Mesenchymal stem cell (in vitro differentiated cells and primary cell): ENCODE data around the gene CCDC149.

Experiments used
- DNase-seq: peaks from one replicate; pipeline ENCODE4 v3.0.0-alpha.2; 2013
- H2AFZ ChIP-seq: one replicate; pipeline ENCODE4 v1.6.1; 2013; ENCODE audit warnings: low read depth, mild to moderate bottlenecking, control low read depth, inconsistent platforms, low read length, moderate library complexity
- H2AK5ac ChIP-seq: 2 replicates; pipeline ENCODE4 v1.6.1; 2013; ENCODE audit warnings: low read length, moderate library complexity, mild to moderate bottlenecking, inconsistent platforms; ENCODE audit not compliant: severe bottlenecking
- H2BK120ac ChIP-seq: one replicate; pipeline ENCODE4 v1.6.1; 2013; ENCODE audit warnings: low read depth, mild to moderate bottlenecking, inconsistent platforms, low read length, moderate library complexity
- H2BK12ac ChIP-seq, 2 experiments: one replicate each; pipeline ENCODE4 v1.6.1; 2013; ENCODE audit warnings: inconsistent platforms in 2 of 2, low read length in 2 of 2, mild to moderate bottlenecking in 2 of 2, moderate library complexity in 2 of 2, control low read depth in 1 of 2
- H2BK15ac ChIP-seq: one replicate; pipeline ENCODE4 v1.6.1; 2013; ENCODE audit warnings: mild to moderate bottlenecking, low read depth, inconsistent platforms; ENCODE audit not compliant: poor library complexity, severe bottlenecking
- H2BK5ac ChIP-seq: 2 replicates; pipeline ENCODE4 v1.6.1; 2013; ENCODE audit warnings: low read depth, mild to moderate bottlenecking, low read length, control low read depth, inconsistent platforms; ENCODE audit not compliant: poor library complexity, severe bottlenecking
- H3K14ac ChIP-seq, 2 experiments: one replicate each; pipeline ENCODE4 v1.6.1; 2013; ENCODE audit warnings: inconsistent platforms in 2 of 2, low read length in 2 of 2, control low read depth in 1 of 2, mild to moderate bottlenecking in 1 of 2, moderate library complexity in 1 of 2
- H3K18ac ChIP-seq, 2 experiments: one replicate each; pipeline ENCODE4 v1.6.1; 2013; ENCODE audit warnings: inconsistent platforms in 2 of 2, low read length in 2 of 2, control low read depth in 1 of 2, low read depth in 1 of 2, mild to moderate bottlenecking in 1 of 2
- H3K23ac ChIP-seq, 2 experiments: one replicate each; pipeline ENCODE4 v1.6.1; 2013; ENCODE audit warnings: inconsistent platforms in 2 of 2, low read length in 2 of 2, mild to moderate bottlenecking in 2 of 2, moderate library complexity in 2 of 2, control low read depth in 1 of 2
- H3K27ac ChIP-seq: 2 replicates; pipeline ENCODE4 v1.5.1; 2013; ENCODE audit warnings: mild to moderate bottlenecking, moderate library complexity, low read length, control low read depth, inconsistent platforms; ENCODE audit not compliant: poor library complexity, severe bottlenecking
- H3K27me3 ChIP-seq, 2 experiments: 2 replicates each; pipeline versions ENCODE4 v1.6.1 to v1.7.0; 2013; ENCODE audit warnings: low read length in 2 of 2, mild to moderate bottlenecking in 2 of 2, moderate library complexity in 2 of 2, control low read depth in 1 of 2, inconsistent platforms in 1 of 2; ENCODE audit not compliant: control insufficient read depth in 1 of 2, insufficient read depth in 1 of 2
- H3K36me3 ChIP-seq, 2 experiments: 2 replicates each; pipeline versions ENCODE4 v1.6.1 to v1.7.0; 2013; ENCODE audit warnings: low read length in 2 of 2, control low read depth in 1 of 2, inconsistent platforms in 1 of 2, low read depth in 1 of 2, mild to moderate bottlenecking in 1 of 2; ENCODE audit not compliant: insufficient read depth in 2 of 2, control insufficient read depth in 1 of 2
- H3K4ac ChIP-seq, 2 experiments: one replicate each; pipeline ENCODE4 v1.6.1; 2013; ENCODE audit warnings: inconsistent platforms in 2 of 2, low read length in 2 of 2, mild to moderate bottlenecking in 2 of 2, moderate library complexity in 2 of 2, control low read depth in 1 of 2, low read depth in 1 of 2
- H3K4me1 ChIP-seq: 2 replicates; pipeline ENCODE4 v1.6.1; 2013; ENCODE audit warnings: low read depth, low read length, control low read depth; ENCODE audit not compliant: control insufficient read depth, insufficient read depth
- H3K4me2 ChIP-seq: 2 replicates; pipeline ENCODE4 v1.6.1; 2013; ENCODE audit warnings: low read length, mild to moderate bottlenecking, inconsistent platforms; ENCODE audit not compliant: poor library complexity, severe bottlenecking
- H3K4me3 ChIP-seq, 2 experiments: 2 replicates each; pipeline versions ENCODE4 v1.5.1 to v1.7.0; 2013; ENCODE audit warnings: low read length in 2 of 2, mild to moderate bottlenecking in 2 of 2, control low read depth in 1 of 2, low read depth in 1 of 2; ENCODE audit not compliant: insufficient read depth in 1 of 2
- H3K79me1 ChIP-seq: replicated peaks from 2 replicates; pipeline ENCODE4 v1.6.1; 2013; ENCODE audit warnings: mild to moderate bottlenecking, control low read depth, low read length, inconsistent platforms; ENCODE audit not compliant: poor library complexity, severe bottlenecking
- H3K9ac ChIP-seq: 2 replicates; pipeline ENCODE4 v1.7.0; 2013; ENCODE audit warnings: mild to moderate bottlenecking, low read length, moderate library complexity
- H3K9me3 ChIP-seq: 2 replicates; pipeline ENCODE4 v1.7.0; 2013; ENCODE audit warnings: mild to moderate bottlenecking, low read length; ENCODE audit not compliant: control insufficient read depth
- H4K8ac ChIP-seq: one replicate; pipeline ENCODE4 v1.6.1; 2013; ENCODE audit warnings: inconsistent platforms, mild to moderate bottlenecking, low read length, moderate library complexity
- H4K91ac ChIP-seq: one replicate; pipeline ENCODE4 v1.6.1; 2013; ENCODE audit warnings: mild to moderate bottlenecking, low read length, inconsistent platforms
- WGBS: methylation state at CpG from one replicate; pipeline ENCODE4 v1.1.7; 2013; ENCODE audit warnings: mixed read lengths; 5-methylcytosine and 5-hydroxymethylcytosine counted together

The CCDC149 gene

GRCh38 chr4:24845132-24845531 lies 67.7 kb downstream of the CCDC149 start:
- peaks cover 5% of the 10 kb centered on the region for H3K9me3 ChIP-seq
- H4K91ac ChIP-seq = no peak overlapping the region
- no peak overlapping the region for H3K4ac ChIP-seq
- H2BK5ac ChIP-seq = no peak overlapping the region
- no peak overlapping the region for H3K23ac ChIP-seq
- no peak overlapping the region for H2BK15ac ChIP-seq
- peaks cover 6% of the 10 kb centered on the region for H3K4me1 ChIP-seq
- H3K4me3 ChIP-seq = no peak overlapping the region
- H3K4me2 ChIP-seq = no peak overlapping the region
- no peak overlapping the region for H3K27ac ChIP-seq
- WGBS = 97% methylated on average over 8 of the region's 8 CpGs
- no peak overlapping the region for H3K18ac ChIP-seq
- no peak overlapping the region for H2AK5ac ChIP-seq
- no peak overlapping the region for H2BK120ac ChIP-seq
- no peak overlapping the region for H4K8ac ChIP-seq
- H3K9ac ChIP-seq = no peak overlapping the region
- no peak for DNase-seq
- H3K79me1 ChIP-seq = peaks cover 3% of the 10 kb centered on the region
- H2AFZ ChIP-seq = no peak overlapping the region
- peaks cover 3 to 26% of the 10 kb centered on the region in 2 experiments for H3K36me3 ChIP-seq
- H3K27me3 ChIP-seq = no peaks in the 10 kb centered on the region
- no peak overlapping the region for H2BK12ac ChIP-seq
- H3K14ac ChIP-seq = no peak overlapping the region

DNA sequence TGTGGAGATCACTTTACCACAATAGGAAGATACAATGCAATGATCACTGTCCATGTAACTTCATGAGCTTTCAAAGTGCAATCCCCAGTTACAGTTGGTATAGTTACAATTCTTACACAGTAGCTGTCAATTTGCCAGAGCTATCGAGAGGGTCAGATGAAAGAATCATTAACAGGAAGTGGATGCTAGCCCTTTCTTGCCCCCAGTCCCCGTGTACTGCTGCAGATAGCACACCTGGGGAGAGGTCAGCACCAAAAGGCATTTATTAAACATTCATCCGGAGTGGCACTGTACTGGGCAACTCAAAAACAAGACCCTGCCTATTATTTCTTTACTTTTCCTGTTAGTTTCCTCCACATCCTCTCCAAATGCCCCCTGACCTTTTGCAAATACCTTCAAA lies 69.7 kb downstream of the CCDC149 start:
- H3K4me3 ChIP-seq = no peak overlapping the region
- no peak overlapping the region for H3K23ac ChIP-seq
- H3K14ac ChIP-seq = no peak overlapping the region
- H3K4me1 ChIP-seq = peaks cover 5% of the 10 kb centered on the region
- no peak overlapping the region for H2BK15ac ChIP-seq
- 84% methylated on average over 3 of the region's 3 CpGs for WGBS
- H3K4me2 ChIP-seq = no peak overlapping the region
- no peak overlapping the region for H3K9ac ChIP-seq
- H2BK120ac ChIP-seq = no peak overlapping the region
- H4K91ac ChIP-seq = no peak overlapping the region
- peaks cover 3 to 27% of the 10 kb centered on the region in 2 experiments for H3K36me3 ChIP-seq
- H3K79me1 ChIP-seq = peaks cover 3% of the 10 kb centered on the region
- no peaks in the 10 kb centered on the region for H3K27me3 ChIP-seq
- no peak overlapping the region for H3K18ac ChIP-seq
- H2AK5ac ChIP-seq = no peak overlapping the region
- H2BK5ac ChIP-seq = no peak overlapping the region
- H2AFZ ChIP-seq = no peak overlapping the region
- H3K4ac ChIP-seq = no peak overlapping the region
- no peak overlapping the region for H2BK12ac ChIP-seq
- DNase-seq = no peak
- no peak overlapping the region for H3K27ac ChIP-seq
- peaks cover 5% of the 10 kb centered on the region for H3K9me3 ChIP-seq
- H4K8ac ChIP-seq = no peak overlapping the region

DNA sequence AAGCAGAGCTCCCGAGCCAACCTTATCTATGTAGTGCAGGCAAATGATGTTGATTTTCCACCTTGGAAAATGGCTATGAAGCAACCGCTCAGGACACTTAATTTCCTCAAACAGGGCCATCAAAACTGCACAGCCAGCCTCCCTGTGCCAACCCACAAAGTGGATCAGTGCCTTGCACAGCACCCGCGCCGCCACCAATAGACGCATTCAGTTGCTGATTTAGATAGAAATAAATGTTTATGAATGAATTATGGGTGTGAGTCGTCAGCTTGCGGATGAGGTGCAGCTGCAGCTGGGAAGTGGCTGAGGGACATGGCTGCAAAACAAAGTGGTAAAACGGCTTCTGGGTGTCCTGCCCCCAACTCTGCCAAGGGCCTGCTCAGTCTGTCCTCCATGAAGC lies 70.5 kb downstream of the CCDC149 start:
- WGBS = 80% methylated on average over 9 of the region's 9 CpGs
- H2BK12ac ChIP-seq = no peak overlapping the region

GRCh38 chr4:24840826-24841543 lies 71.9 kb downstream of the CCDC149 start:
- peaks cover 7% of the 10 kb centered on the region for H3K4me1 ChIP-seq
- no peak overlapping the region for H2AFZ ChIP-seq
- H2BK5ac ChIP-seq = no peak overlapping the region
- peaks cover 5% of the 10 kb centered on the region for H3K9me3 ChIP-seq
- H3K9ac ChIP-seq = no peak overlapping the region
- H2BK15ac ChIP-seq = no peak overlapping the region
- no peaks in the 10 kb centered on the region for H3K27me3 ChIP-seq
- H4K8ac ChIP-seq = no peak overlapping the region
- H3K4ac ChIP-seq = no peak overlapping the region
- no peak overlapping the region for H2AK5ac ChIP-seq
- WGBS = 90% methylated on average over 3 of the region's 3 CpGs
- H3K23ac ChIP-seq = no peak overlapping the region
- no peak overlapping the region for H2BK12ac ChIP-seq
- H2BK120ac ChIP-seq = no peak overlapping the region
- H3K79me1 ChIP-seq = peaks cover 3% of the 10 kb centered on the region
- no peak overlapping the region for H3K4me2 ChIP-seq
- H3K14ac ChIP-seq = no peak overlapping the region
- DNase-seq = no peak
- no peak overlapping the region for H4K91ac ChIP-seq
- H3K36me3 ChIP-seq = peaks cover 6 to 42% of the 10 kb centered on the region in 2 experiments
- H3K18ac ChIP-seq = no peak overlapping the region
- H3K27ac ChIP-seq = no peak overlapping the region
- H3K4me3 ChIP-seq = no peak overlapping the region

More for the DNA sequence above, 70.5 kb downstream of the CCDC149 start:
- Histone ChIP-seq H3K9ac (no peak overlapping the region), H3K4me1 (peaks cover 5% of the 10 kb centered on the region), H3K4me3 (no peak overlapping the region), H3K18ac (no peak overlapping the region), H2AK5ac (no peak overlapping the region), H3K36me3 (peaks cover 3 to 34% of the 10 kb centered on the region in 2 experiments), H2BK15ac (no peak overlapping the region), H3K4ac (no peak overlapping the region), H3K4me2 (no peak overlapping the region), H4K8ac (no peak overlapping the region), H3K9me3 (peaks cover 5% of the 10 kb centered on the region), H4K91ac (no peak overlapping the region), H2BK5ac (no peak overlapping the region), H2AFZ (no peak overlapping the region), H3K23ac (no peak overlapping the region), H3K27ac (no peak overlapping the region), H3K14ac (no peak overlapping the region), H3K79me1 (peaks cover 3% of the 10 kb centered on the region), H2BK120ac (no peak overlapping the region), H3K27me3 (no peaks in the 10 kb centered on the region)
- DNase-seq = no peak
